ENCODE measurements around the gene KCNQ1.

Gene KCNQ1

GRCh38 chr11:2573240-2574042 lies 128.6 kb downstream of the KCNQ1 start:
- Mint-ChIP-seq H3K4me1 (no peaks in the 10 kb centered on the region), H3K4me3 (no peak overlapping the region), H3K9me3 (no peaks in the 10 kb centered on the region), H3K36me3 (no peaks in the 10 kb centered on the region), H3K27ac (no peak overlapping the region)
- no peak for DNase-seq (ENCODE audit: low spot score in 2 of 2)
- ATAC-seq: no peak

- H3K4me1 Mint-ChIP-seq: no peaks in the 10 kb centered on the region
- no peak for ATAC-seq
These were observed 129.3 kb downstream of the KCNQ1 start for GRCh38 chr11:2574043-2574552.

DNA sequence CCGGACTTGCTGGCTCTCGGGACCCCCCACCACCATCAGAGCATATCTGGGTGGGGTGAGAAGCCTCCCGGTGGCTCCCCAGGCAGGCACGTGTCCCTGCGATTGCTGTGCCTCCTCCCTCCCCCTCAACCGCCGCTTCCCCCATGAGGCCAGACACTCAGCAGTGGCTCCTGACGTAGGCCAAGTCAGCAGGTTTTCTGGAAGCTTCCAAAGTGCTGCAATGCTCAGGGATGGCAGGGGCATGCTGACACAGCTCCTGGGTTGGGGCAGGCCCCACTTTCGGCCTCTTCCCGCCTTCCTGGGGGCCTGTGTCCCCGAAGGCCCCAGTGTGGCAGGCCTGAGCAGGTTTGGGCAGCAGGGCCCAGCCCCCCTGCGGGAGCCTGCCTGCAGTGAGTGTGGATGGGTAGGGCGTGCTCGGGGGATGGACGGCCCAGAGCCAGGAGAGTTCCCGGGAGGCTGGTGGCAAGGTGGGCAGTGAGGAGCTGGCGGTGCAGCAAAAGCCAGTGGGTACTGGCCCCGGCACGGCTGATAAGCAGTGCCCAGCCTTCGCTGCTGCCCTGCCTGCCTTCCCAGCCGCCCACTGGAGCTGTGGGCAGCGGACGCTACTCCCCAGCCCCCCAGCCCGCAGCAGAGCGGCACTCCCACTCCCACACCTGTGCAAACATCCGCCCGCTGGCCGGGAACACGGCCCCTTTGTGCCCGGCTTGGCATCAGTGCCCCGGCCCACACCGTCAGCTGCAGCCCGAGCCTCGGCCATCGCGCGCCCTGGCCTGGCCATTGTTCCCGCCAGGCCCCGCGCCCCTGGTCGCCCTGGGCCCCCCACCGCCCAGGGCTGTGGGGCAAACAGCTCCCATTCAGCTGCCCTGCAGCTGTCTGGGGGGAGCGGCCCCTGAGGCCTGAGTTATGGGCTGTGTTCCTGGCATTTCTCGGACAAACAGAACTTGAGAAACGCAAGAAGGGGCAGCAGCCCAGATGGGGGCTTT lies 130.0 kb downstream of the KCNQ1 start:
- no peak for ATAC-seq
- Mint-ChIP-seq H3K9me3 (no peaks in the 10 kb centered on the region), H3K36me3 (no peaks in the 10 kb centered on the region), H3K4me1 (no peaks in the 10 kb centered on the region), H3K27ac (no peak overlapping the region), H3K4me3 (no peak overlapping the region)
- no peak for DNase-seq (ENCODE audit: low spot score in 2 of 2)

More at GRCh38 chr11:2574043-2574552, 129.3 kb downstream of the KCNQ1 start:
- Mint-ChIP-seq H3K9me3 (no peaks in the 10 kb centered on the region), H3K27ac (no peak overlapping the region), H3K36me3 (no peaks in the 10 kb centered on the region), H3K4me3 (no peak overlapping the region)
- DNase-seq (ENCODE audit: low spot score in 2 of 2): no peak

DNA sequence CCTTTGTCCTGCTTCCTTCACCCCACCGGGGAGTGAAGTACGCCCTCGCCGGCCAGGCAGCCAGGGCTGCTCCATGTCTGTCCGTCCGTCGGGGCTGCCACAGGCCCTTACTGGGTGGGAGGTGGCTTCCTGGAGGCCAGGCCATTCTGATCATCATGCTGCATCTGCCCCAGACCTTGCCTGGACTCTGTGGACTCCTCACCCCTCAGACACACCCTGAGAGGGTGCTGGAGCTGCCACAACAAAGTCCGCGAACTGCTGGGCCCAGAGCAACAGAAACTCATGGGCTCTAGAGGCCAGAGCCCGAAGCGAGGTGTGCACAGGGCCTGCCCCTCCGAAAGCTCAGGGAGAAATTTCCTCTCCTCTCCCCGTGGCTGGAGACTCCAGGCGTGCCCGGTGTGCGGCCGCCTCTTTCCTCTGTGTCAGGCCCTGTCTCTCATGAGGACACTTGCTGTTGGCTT lies 130.8 kb downstream of the KCNQ1 start:
- no peak overlapping the region for H3K27ac Mint-ChIP-seq
- ATAC-seq: no peak
- no peaks in the 10 kb centered on the region for H3K36me3 Mint-ChIP-seq
- no peak overlapping the region for H3K4me3 Mint-ChIP-seq
- DNase-seq (ENCODE audit: low spot score in 2 of 2): no peak
- H3K9me3 Mint-ChIP-seq: no peaks in the 10 kb centered on the region
- H3K4me1 Mint-ChIP-seq: no peaks in the 10 kb centered on the region

GRCh38 chr11:2576111-2576510 lies 131.3 kb downstream of the KCNQ1 start:
- no peak for ATAC-seq

GRCh38 chr11:2576549-2576948 lies 131.7 kb downstream of the KCNQ1 start:
- H3K27ac Mint-ChIP-seq: no peak overlapping the region
- H3K36me3 Mint-ChIP-seq: no peaks in the 10 kb centered on the region
- no peaks in the 10 kb centered on the region for H3K9me3 Mint-ChIP-seq
- DNase-seq (ENCODE audit: low spot score in 2 of 2) (no peak), ATAC-seq (no peak)
- H3K4me1 Mint-ChIP-seq: no peaks in the 10 kb centered on the region
- H3K4me3 Mint-ChIP-seq: no peak overlapping the region

More at GRCh38 chr11:2576111-2576510, 131.3 kb downstream of the KCNQ1 start:
- no peak for DNase-seq (ENCODE audit: low spot score in 2 of 2)
- Mint-ChIP-seq H3K4me3 (no peak overlapping the region), H3K27ac (no peak overlapping the region), H3K4me1 (no peaks in the 10 kb centered on the region), H3K36me3 (no peaks in the 10 kb centered on the region), H3K9me3 (no peaks in the 10 kb centered on the region)

- ATAC-seq (no peak), DNase-seq (ENCODE audit: low spot score in 2 of 2) (no peak)
- no peak overlapping the region for H3K4me3 Mint-ChIP-seq
- no peaks in the 10 kb centered on the region for H3K36me3 Mint-ChIP-seq
- H3K27ac Mint-ChIP-seq: no peak overlapping the region
- no peaks in the 10 kb centered on the region for H3K4me1 Mint-ChIP-seq
- no peaks in the 10 kb centered on the region for H3K9me3 Mint-ChIP-seq
These were observed 132.5 kb downstream of the KCNQ1 start for GRCh38 chr11:2577031-2577990.

DNA sequence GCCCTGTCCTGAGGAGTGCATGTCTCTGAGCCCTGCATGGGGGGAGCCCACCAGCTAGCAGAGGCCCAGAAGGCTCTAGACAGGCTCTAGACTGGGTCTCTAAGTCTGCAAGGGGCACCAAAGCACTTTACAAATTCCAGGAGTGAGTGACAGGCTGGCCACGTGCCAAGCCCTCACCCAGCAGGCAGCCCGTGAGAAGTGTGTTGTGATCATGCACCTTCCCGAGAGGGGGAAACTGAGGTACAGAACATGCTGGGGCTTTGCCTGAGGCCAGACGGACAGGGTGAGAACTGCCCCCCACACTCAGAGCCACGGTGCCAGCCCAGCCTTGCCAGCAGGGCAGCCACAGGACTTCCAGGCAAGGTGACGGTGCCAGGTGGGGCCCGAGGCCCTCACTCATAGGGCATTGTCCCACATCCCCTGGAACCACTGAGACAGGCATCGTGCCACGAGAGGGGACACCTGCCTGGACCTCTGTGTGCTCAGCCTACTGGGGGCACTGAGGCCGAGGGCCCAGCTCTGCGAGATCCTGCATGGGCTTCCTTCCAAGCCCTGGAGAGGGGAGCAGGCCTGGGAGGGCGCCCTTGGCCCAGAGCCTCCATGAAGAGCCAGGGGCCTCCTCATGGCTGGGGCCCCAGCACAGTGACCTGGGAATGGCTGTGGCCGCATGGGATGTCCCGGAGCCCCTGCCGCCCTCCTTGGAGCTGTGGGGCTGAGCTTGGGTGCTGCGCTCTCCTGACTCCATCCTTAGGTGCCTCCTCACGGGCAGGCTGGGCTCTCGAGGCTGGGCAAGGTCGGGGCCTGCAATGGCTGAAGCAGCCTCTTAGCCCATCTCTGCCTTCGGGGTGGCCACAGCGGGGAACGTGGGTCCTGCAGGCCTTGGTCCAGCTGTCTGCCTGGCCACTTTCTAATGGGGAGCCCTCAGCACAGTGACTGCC lies 133.5 kb downstream of the KCNQ1 start:
- H3K9me3 Mint-ChIP-seq: no peaks in the 10 kb centered on the region
- no peak overlapping the region for H3K4me3 Mint-ChIP-seq
- no peak for DNase-seq (ENCODE audit: low spot score in 2 of 2)
- H3K27ac Mint-ChIP-seq: no peak overlapping the region
- no peaks in the 10 kb centered on the region for H3K36me3 Mint-ChIP-seq
- H3K4me1 Mint-ChIP-seq: no peaks in the 10 kb centered on the region
- ATAC-seq: no peak

DNA sequence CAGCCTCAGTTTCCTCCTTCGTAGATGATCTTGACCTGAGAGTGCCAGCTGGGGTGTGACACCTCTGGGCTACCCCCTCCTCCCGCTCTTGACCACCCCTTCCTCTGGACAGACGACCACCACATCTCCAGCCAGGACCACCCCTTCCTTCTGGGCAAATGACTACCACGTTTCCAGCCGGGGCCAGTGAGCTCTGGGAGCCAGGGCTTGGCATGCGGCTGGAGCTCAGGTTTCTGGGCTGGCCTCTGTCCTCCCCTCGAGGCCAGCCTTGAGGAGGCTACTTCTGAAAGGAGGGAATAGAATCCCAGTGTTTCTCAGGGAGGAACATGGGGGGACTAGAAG lies 134.1 kb downstream of the KCNQ1 start:
- no peak overlapping the region for H3K4me3 Mint-ChIP-seq
- H3K27ac Mint-ChIP-seq: no peak overlapping the region
- no peaks in the 10 kb centered on the region for H3K4me1 Mint-ChIP-seq
- ATAC-seq: no peak
- no peaks in the 10 kb centered on the region for H3K36me3 Mint-ChIP-seq
- no peak for DNase-seq (ENCODE audit: low spot score in 2 of 2)
- no peaks in the 10 kb centered on the region for H3K9me3 Mint-ChIP-seq

- ATAC-seq: no peak
- H3K4me1 Mint-ChIP-seq: no peaks in the 10 kb centered on the region
- no peak overlapping the region for H3K27ac Mint-ChIP-seq
- no peaks in the 10 kb centered on the region for H3K9me3 Mint-ChIP-seq
- no peak for DNase-seq (ENCODE audit: low spot score in 2 of 2)
- no peak overlapping the region for H3K4me3 Mint-ChIP-seq
- H3K36me3 Mint-ChIP-seq: no peaks in the 10 kb centered on the region
These were observed 134.7 kb downstream of the KCNQ1 start for GRCh38 chr11:2579315-2580060.

GRCh38 chr11:2580061-2580421 lies 135.2 kb downstream of the KCNQ1 start:
- ATAC-seq: no peak
- Mint-ChIP-seq H3K36me3 (no peaks in the 10 kb centered on the region), H3K9me3 (no peaks in the 10 kb centered on the region), H3K4me3 (no peak overlapping the region), H3K27ac (no peak overlapping the region), H3K4me1 (no peaks in the 10 kb centered on the region)
- no peak for DNase-seq (ENCODE audit: low spot score in 2 of 2)

GRCh38 chr11:2580571-2581001 lies 135.8 kb downstream of the KCNQ1 start:
- Mint-ChIP-seq H3K4me1 (no peaks in the 10 kb centered on the region), H3K4me3 (no peak overlapping the region), H3K36me3 (no peaks in the 10 kb centered on the region), H3K9me3 (no peaks in the 10 kb centered on the region), H3K27ac (no peak overlapping the region)
- no peak for ATAC-seq
- DNase-seq (ENCODE audit: low spot score in 2 of 2): no peak

- Mint-ChIP-seq H3K36me3 (no peaks in the 10 kb centered on the region), H3K4me3 (no peak overlapping the region), H3K9me3 (no peaks in the 10 kb centered on the region), H3K27ac (no peak overlapping the region), H3K4me1 (no peaks in the 10 kb centered on the region)
- ATAC-seq (no peak), DNase-seq (ENCODE audit: low spot score in 2 of 2) (no peak)
These were observed 136.5 kb downstream of the KCNQ1 start for GRCh38 chr11:2581151-2581930.
